HT1080 (cell line): ENCODE results near the gene EYA2. TPM values are rescaled to one million over a fixed set of nuclear protein-coding genes. Genes with fewer than 3 reads are reported as not detected.
"Not testable (repeated sequence)": the region's sequence is repeated elsewhere in the genome, so short reads cannot be mapped to it uniquely, and the experiment has no call there.

Source experiments
- DNase-seq: peaks from one replicate; pipeline ENCODE4 v3.0.0-alpha.2; 2015; ENCODE audit warnings: low read depth
- total RNA-seq: library from RNA; depleted of rRNA; stranded (reverse); fragments of >200 nt; shearing (Covaris generic); gene quantifications from 2 replicates; pipeline ENCODE4 v1.2.3, GENCODE V29; 2014

Gene EYA2
- total RNA-seq, 1 experiment from 2014 or later, result not detected

DNA sequence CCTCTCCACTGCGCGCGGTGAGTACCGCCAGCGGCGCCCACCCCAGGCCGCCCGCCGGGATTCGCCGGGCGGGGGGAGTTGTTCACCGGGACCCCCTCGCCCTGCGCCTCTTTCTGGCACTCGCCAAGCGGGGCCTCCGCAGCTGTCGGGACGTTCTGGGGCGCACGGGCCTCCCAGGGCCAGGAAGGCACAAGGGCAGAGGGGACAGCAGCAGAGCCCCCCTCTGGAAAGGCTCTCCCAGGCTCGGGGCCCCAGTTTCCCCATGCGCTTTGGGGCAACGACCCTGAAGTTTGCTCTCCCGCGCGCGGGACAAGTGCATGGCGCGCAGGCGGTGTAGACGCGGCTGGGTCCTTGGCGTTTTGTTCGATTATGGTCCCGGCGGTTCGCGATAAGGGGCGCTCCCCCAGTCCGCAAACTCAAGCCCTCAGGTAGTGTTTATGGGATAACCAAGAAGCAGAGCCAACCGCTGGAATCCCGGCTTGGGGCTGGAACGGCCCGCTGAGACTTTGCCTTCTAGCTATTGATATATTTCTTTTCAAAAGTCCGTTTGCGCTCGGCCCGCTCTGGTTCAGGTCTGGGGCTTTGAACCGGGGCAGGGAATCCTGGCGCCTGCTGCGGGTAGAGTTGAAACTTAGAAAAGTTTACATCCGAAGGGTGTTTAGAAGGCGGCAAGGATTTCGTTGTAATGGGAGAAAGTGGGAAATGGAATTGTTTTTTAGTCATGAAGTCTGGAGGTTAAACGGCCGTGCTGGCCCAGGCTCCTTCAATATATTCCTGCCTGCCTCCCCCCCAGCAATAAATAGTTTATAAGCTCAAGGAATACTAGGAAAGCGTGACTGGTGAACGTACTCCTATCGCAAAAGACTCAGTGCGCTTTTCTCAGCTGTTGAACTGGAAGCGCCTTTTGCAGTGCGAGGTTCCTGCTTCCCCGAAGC lies 595 bp downstream of the EYA2 start:
- no peak for DNase-seq

DNA sequence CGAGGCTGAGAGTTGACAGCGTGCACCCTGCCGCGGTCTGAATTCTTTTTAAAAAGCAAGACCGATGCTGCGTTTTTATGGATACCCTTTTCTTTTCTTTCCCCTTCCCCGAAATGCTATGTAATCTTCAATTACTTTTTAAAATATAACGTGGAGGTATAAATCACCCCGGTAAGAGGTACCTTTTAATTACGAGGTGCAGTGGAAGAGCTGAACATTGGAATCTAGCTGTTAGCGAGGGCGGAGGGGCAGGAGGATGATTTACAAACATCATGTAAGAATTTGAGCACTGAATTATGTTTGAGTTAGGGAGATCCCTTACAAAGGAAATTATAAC lies 1.2 kb downstream of the EYA2 start:
- DNase-seq, result no peak

DNA sequence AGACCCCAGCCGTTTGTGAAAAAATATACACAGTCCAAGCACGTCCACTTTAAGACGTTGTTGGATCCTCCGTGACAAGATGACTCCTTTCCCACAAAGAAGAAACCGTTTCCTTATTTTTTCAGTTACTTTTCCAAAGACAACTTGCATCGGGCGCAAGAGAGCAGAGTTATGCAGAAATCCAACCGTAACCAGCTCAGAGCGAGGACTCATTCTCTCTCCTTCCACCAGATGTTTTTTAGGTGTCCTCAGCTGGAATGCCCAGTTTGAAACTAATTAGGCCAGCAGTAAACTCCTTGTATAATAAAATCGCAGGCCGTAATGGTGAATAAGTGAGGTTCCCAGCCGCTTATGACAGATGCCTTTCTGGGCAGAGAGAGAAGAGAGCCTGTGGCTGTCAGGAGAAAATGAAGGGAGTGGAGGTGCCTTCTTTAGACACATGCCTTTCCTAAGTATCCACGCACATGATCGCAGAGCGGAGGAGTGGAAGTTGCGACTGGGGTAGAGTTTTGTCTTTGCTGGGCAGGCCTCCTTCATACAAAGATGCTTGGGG lies 2.8 kb downstream of the EYA2 start:
- DNase-seq, result no peak

- DNase-seq, result no peak
Observed at GRCh38 chr20:46898423-46898822, 3.8 kb downstream of the EYA2 start.

- DNase-seq, result no peak
Observed at GRCh38 chr20:46899621-46900020, 5.0 kb downstream of the EYA2 start.

- DNase-seq, result no peak
Observed at GRCh38 chr20:46900086-46900485, 5.4 kb downstream of the EYA2 start.

- DNase-seq, result no peak
Observed at GRCh38 chr20:46900826-46901225, 6.2 kb downstream of the EYA2 start.

DNA sequence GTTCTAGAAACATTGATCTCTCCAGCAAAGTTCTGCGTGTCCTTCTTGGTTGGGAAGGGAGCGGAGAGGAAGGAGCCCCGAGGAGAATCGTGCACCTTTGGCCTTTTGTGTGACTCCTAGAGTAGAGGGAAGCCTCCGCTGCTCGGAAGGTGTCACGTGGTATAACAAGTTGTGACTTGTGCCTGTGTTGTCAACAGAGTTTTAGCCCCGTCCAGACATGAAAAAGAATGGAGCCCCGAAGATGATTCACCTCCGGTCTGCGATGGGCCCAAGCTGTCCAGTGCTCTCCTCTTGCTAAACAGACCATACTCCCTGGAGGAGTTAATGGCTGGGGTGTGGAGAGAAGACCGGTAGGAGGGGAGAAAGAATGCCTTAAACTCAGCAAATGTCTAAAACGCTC lies 7.0 kb downstream of the EYA2 start:
- no peak for DNase-seq

- DNase-seq, result no peak
Observed at GRCh38 chr20:46903256-46903655, 8.6 kb downstream of the EYA2 start.

DNA sequence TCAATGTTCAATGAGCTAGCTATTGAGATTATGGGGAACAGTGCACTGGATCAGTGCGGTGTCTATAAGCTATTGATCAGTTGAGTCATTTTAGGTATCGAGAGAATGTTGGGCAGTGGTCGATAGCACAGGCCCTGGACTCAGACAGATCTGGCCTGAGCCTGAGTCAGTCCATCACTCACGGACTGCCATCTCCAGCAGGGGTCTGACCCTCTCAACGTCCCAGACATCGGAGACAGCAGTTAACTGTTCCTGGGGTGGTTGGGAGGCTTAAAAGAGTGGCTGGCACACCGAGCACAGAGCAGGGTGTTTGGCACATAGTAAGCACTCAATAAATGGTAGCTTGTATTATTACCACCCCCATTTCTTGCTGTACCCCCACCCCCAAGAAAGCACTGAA lies 9.3 kb downstream of the EYA2 start:
- DNase-seq, result no peak

- no peak for DNase-seq
Observed at GRCh38 chr20:46905364-46906125, 10.9 kb downstream of the EYA2 start.

DNA sequence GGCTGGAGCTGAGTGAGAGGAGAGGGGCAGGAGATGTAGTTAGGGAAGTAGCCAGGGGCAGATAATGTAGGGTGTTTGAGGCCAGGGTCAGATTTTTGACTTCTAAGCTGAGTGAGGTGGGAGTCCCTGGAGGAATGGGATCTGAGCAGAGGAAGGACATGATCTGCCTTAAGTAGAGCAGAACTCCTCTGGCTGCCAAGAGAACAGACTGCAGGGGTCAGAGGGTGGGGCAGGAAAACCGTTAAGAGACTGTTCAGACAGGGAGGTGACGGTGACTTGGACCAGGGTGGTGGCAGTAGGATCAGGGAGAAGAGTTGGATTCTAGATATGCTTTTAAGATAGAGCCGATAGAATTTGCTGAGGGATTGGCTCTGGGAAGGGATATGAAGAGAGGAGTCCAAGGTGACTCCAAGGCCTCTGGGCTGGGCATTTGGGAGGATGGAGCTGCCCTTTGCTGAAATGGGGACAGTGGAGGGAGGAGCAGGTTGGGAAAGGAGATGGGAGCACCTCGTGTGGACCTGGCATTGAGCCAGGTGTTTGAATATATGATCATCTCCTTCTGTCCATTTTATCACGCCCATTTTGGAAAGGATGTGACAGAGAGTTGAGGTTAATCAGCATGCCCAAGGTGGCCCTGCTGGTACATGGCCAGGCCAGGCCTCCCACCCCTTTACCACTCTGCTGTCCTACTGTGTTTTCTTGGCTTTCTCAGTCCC lies 18.8 kb downstream of the EYA2 start:
- DNase-seq, result no peak

- no peak for DNase-seq
Observed at GRCh38 chr20:46914789-46915379, 20.2 kb downstream of the EYA2 start.

DNA sequence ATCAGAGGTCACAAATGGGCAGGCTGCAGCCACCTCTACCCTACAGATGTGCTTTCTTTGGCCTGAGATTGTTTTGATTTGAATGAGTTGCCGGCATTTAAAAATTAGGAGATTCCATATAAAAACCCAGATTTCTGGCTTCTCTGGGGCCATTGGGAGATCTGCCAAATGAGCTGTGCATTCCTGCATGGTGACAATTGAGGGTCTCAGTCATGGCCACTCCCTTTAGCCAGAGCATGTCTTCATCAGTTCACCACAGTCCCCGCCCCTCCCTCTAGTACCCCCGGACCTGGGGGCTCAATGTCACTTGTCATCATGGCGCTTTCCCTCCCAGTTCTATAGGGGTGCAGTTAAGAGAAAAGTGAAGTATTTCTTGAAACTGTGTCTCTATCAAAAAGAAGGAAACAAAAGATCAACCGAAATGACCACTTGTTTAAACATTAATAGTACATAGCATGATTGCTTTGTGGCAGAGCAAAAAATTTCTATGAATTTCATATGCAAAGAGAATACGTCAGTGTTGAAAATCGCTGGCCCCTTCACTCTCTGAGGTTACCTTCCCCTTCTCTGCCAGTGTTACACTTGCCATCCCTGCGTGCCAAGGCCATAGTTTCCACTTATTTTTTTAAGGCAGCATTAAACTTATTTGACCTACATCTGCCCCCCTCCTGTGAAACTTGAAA lies 21.1 kb downstream of the EYA2 start:
- no peak for DNase-seq

- no peak for DNase-seq
Observed at GRCh38 chr20:46916258-46916603, 21.6 kb downstream of the EYA2 start.

DNA sequence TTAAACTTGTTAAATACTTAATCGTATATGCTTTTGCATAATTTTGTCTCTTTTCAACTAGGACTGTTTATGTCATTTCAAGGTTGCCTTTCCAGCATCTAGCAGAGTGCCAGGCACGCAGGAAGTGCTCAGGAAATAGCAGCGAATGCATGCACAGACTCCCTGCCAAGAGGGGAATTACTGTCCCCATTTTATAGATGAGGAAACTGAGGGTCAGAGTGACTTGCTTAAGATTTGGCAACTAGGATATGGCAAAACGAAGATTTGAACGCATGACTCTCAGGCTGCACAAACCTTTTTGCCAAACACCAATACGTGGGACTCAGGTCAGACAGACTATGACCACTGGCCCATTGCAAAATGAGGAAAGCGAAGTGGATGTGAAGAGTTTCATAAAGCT lies 22.5 kb downstream of the EYA2 start:
- DNase-seq, result no peak

DNA sequence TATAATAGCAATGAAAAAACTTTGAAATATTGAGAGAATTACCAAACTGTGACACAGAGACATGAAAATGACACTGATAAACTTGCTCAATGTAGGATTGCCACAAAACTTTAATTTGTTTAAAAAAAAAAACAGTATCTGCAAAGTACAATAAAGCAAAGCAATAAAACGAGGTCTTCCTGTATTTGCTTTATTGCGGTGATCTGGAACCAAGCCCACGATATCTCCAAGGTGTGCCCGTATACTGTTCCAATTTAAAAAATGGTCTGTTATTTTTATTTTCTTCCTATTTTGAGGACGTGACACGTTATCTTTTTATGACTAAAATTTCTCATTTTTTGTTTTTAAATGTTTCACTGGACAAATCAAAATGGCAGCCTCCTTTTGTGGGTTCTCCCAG lies 25.5 kb downstream of the EYA2 start:
- no peak for DNase-seq

DNA sequence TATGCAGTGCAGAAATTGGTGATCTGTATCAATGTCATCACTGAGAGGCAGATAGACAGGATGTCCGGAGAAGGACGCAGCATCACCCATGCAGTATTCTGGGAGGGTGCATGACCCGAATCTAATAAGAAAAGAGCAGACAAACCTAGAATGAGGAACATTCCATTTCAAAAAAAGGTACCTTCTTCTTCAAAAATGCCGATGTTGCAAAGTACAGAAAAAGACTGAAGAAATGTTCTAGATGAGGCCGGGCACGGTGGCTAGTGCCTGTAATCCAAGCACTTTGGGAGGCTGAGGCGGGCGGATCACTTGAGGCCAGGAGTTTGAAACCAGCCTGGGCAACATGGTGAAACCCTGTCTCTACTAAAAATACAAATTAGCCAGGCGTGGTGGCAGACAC lies 28.2 kb downstream of the EYA2 start:
- not testable (repeated sequence) for DNase-seq

- DNase-seq, result no peak
Observed at GRCh38 chr20:46923550-46923949, 28.9 kb downstream of the EYA2 start.

DNA sequence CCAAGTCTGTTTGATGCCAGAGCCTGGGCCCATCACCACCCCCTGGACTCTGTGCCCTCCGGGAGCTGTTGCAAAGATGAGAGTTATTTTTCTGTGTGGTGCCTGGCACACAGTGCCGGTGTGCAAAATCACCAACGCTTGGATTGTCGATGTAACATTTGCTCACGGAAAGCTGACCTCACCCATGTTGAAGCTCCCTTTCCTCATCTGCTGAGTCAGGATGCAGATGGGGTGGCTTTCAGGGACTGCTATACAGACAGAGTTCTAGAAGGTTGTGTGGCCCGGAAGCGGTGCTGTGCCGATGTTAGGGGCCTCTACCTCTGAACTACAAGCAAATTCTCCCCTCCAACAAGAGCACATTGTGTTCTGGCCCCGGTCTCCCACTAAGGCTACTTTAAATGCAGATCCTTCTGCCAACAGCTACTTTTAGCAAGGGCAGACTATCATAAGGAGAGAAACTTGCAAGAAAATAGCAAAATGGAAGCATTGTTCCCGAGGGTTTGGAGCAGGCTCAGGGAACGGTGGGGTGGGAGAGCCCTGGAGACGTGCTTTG lies 34.0 kb downstream of the EYA2 start:
- DNase-seq, result no peak

DNA sequence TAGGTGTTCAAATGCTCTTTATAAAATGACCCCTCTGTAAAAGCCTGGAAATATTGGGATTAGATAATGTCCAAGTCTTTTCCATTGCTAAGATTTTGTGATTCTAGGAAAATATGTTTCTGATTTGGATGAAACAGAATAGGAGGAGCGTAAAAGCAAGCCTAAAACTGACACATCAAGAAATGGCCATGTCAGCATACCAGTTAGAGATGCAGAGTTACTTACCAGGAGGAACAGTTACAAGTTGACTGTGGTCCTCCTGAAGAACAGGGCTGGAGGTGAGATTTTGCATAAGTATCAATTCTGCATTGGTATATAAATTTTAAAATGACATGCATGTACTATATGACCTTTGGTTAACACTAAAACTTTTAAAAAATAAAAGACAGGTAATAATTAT lies 35.3 kb downstream of the EYA2 start:
- no peak for DNase-seq
